IMR-90 (cell line): Measurements from ENCODE around the gene MUC5AC. TPM values are rescaled to one million over a fixed set of nuclear protein-coding genes. Genes with fewer than 3 reads are reported as not detected.

Source experiments
- ATAC-seq: fragments of 200-7000 bp; cut with Tn5 transposase; 2 replicates; pipeline ENCODE4 v1.9.1; 2020; ENCODE audit warnings: low read depth, mild to moderate bottlenecking, moderate library complexity
- BruUV-seq: library from RNA; stranded (reverse); fragments of 400-500 nt; replicated peaks from 2 replicates; lab custom pipeline; 2021; lab: Mats Ljungman, UMichigan
- CTCF ChIA-PET: fragments of 300-600 bp; formaldehyde crosslinking; extraction: SDS; loops from one replicate; lab custom pipeline; 2021; ENCODE audit warnings: antibody characterized with exemption; lab: Yijun Ruan, JAX
- POLR2A ChIA-PET: fragments of 300-600 bp; sonication (Branson Sonifier 250); formaldehyde crosslinking; loops from one replicate; lab custom pipeline; 2022; ENCODE audit warnings: antibody characterized with exemption; ENCODE audit not compliant: unreplicated experiment; lab: Charles Lee
- DNase-seq: peaks from one replicate; pipeline ENCODE4 v3.0.0; 2013
- H2AFZ ChIP-seq: replicated peaks from 2 replicates; pipeline ENCODE3; 2013; ENCODE audit warnings: low read length, mild to moderate bottlenecking; ENCODE audit not compliant: poor library complexity
- H2AK5ac ChIP-seq: 2 replicates; pipeline ENCODE4 v1.6.1; 2013; ENCODE audit warnings: low read depth, low read length, inconsistent platforms
- H2AK9ac ChIP-seq: replicated peaks from 2 replicates; pipeline ENCODE3; 2013; ENCODE audit warnings: mild to moderate bottlenecking, low read depth, low read length, moderate library complexity; ENCODE audit not compliant: poor library complexity
- H2BK120ac ChIP-seq: 2 replicates; pipeline ENCODE4 v1.6.1; 2013; ENCODE audit warnings: low read depth, low read length, inconsistent platforms
- H2BK15ac ChIP-seq: 3 replicates; pipeline ENCODE4 v1.6.1; 2013; ENCODE audit warnings: low read depth, low read length, inconsistent platforms
- H2BK20ac ChIP-seq: 2 replicates; pipeline ENCODE4 v1.6.1; 2013; ENCODE audit warnings: low read depth, mild to moderate bottlenecking, inconsistent platforms, low read length, moderate library complexity
- H2BK5ac ChIP-seq: 2 replicates; pipeline ENCODE4 v1.6.1; 2013; ENCODE audit warnings: mild to moderate bottlenecking, low read depth, low read length, inconsistent platforms; ENCODE audit not compliant: poor library complexity, severe bottlenecking
- H3K14ac ChIP-seq: replicated peaks from 2 replicates; pipeline ENCODE4 v1.6.1; 2013; ENCODE audit warnings: low read depth, low read length, inconsistent platforms
- H3K18ac ChIP-seq: 2 replicates; pipeline ENCODE4 v1.6.1; 2013; ENCODE audit warnings: low read depth, low read length, control low read depth
- H3K23ac ChIP-seq: 2 replicates; pipeline ENCODE4 v1.6.1; 2013; ENCODE audit warnings: low read depth, low read length, inconsistent platforms
- H3K27ac ChIP-seq: 2 replicates; pipeline ENCODE4 v1.5.1; 2013; ENCODE audit warnings: mild to moderate bottlenecking, control low read depth, low read length; ENCODE audit not compliant: insufficient read depth
- H3K27me3 ChIP-seq: 2 replicates; pipeline ENCODE4 v1.6.1; 2013; ENCODE audit warnings: low read length; ENCODE audit not compliant: control insufficient read depth, insufficient read depth
- H3K36me3 ChIP-seq: 2 replicates; pipeline ENCODE4 v1.6.1; 2013; ENCODE audit warnings: low read length, mixed read lengths; ENCODE audit not compliant: control insufficient read depth, insufficient read depth
- H3K4ac ChIP-seq: 2 replicates; pipeline ENCODE4 v1.6.1; 2013; ENCODE audit warnings: low read depth, low read length, inconsistent platforms
- H3K4me1 ChIP-seq: 2 replicates; pipeline ENCODE4 v1.6.1; 2013; ENCODE audit warnings: low read length, mixed read lengths; ENCODE audit not compliant: control insufficient read depth, insufficient read depth
- H3K4me2 ChIP-seq: 2 replicates; pipeline ENCODE4 v1.6.1; 2013; ENCODE audit warnings: low read depth, mild to moderate bottlenecking, control low read depth, low read length, moderate library complexity
- H3K4me3 ChIP-seq: 2 replicates; pipeline ENCODE4 v1.5.1; 2013; ENCODE audit warnings: low read depth, mild to moderate bottlenecking, control low read depth, low read length, moderate library complexity; ENCODE audit not compliant: insufficient read depth
- H3K56ac ChIP-seq: 2 replicates; pipeline ENCODE4 v1.6.1; 2013; ENCODE audit warnings: low read length, inconsistent platforms; ENCODE audit not compliant: insufficient read depth; ENCODE audit errors: extremely low read depth
- H3K79me1 ChIP-seq, 2 experiments: 2 replicates each; pipeline ENCODE4 v1.6.1; 2013; ENCODE audit warnings: low read length in 2 of 2, inconsistent platforms in 1 of 2, low read depth in 1 of 2
- H3K9ac ChIP-seq: 2 replicates; pipeline ENCODE4 v1.6.1; 2013; ENCODE audit warnings: low read depth, low read length, control low read depth
- H3K9me1 ChIP-seq: 2 replicates; pipeline ENCODE4 v1.6.1; 2013; ENCODE audit warnings: low read length, inconsistent platforms; ENCODE audit not compliant: insufficient read depth
- H3K9me3 ChIP-seq: 2 replicates; pipeline ENCODE4 v1.6.1; 2013; ENCODE audit warnings: low read length; ENCODE audit not compliant: control insufficient read depth, insufficient read depth
- H4K20me1 ChIP-seq: 2 replicates; pipeline ENCODE4 v1.6.1; 2013; ENCODE audit warnings: low read length, inconsistent platforms; ENCODE audit not compliant: insufficient read depth
- H4K5ac ChIP-seq: 2 replicates; pipeline ENCODE4 v1.6.1; 2013; ENCODE audit warnings: mild to moderate bottlenecking, low read depth, low read length, control low read depth
- H4K8ac ChIP-seq, 2 experiments: 2 replicates each; pipeline ENCODE4 v1.6.1; 2013; ENCODE audit warnings: low read depth in 2 of 2, low read length in 2 of 2, control low read depth in 1 of 2, inconsistent platforms in 1 of 2
- H4K91ac ChIP-seq: 2 replicates; pipeline ENCODE4 v1.6.1; 2013; ENCODE audit warnings: low read depth, low read length, inconsistent platforms; ENCODE audit not compliant: insufficient read depth
- NFE2L2 ChIP-seq: fragments of 150-350 bp; IDR thresholded peaks from 2 replicates; pipeline ENCODE4 v1.6.1; 2016; ENCODE audit warnings: low read depth, mild to moderate bottlenecking, low read length
- RAD21 ChIP-seq: IDR thresholded peaks from 2 replicates; pipeline ENCODE4 v1.6.1; 2012; ENCODE audit warnings: low read length, improper control_type of control experiment
- WGBS, 2 experiments: methylation state at CpG; one replicate each; pipeline versions ENCODE4 v1.1.5 to v1.1.7; 2013; ENCODE audit warnings: missing lambda C conversion rate in 2 of 2; ENCODE audit not compliant: insufficient read length in 1 of 2; ENCODE audit errors: extremely low coverage in 2 of 2; 5-methylcytosine and 5-hydroxymethylcytosine counted together
- dilution Hi-C: fragments of 300-500 bp; cut with HindIII; formaldehyde crosslinking; loops from one replicate; pipeline ENCODE4 v1.14.3; 2018; ENCODE audit warnings: low sequenced_read_pairs; ENCODE audit not compliant: unreplicated experiment
- in situ Hi-C: fragments of 300-500 bp; cut with MboI; formaldehyde crosslinking; loops from 3 replicates; pipeline ENCODE4 v1.14.3; 2019; ENCODE audit warnings: low sequenced_read_pairs, inconsistent platforms, mixed read lengths
- intact Hi-C: fragments of 100-400 bp; cut with micrococcal nuclease; formaldehyde crosslinking; loops from 2 replicates; pipeline ENCODE4 v1.10.0; 2022
- polyA plus RNA-seq, 3 experiments: library from polyadenylated mRNA; depleted of rRNA; stranded (reverse); fragments of >200 nt; gene quantifications; 2 replicates each; pipeline ENCODE4 v1.2.3, GENCODE V29; 2012; ENCODE audit warnings: low replicate concordance in 1 of 3
- total RNA-seq: library from RNA; depleted of rRNA; stranded (reverse); fragments of >200 nt; gene quantifications from 2 replicates; pipeline ENCODE4 v1.2.3, GENCODE V29; 2012
- TF ChIP-seq, protein P1 (sequence below): conservative IDR thresholded peaks from 2 replicates; pipeline ENCODE4 v1.5.1; 2012; ENCODE audit warnings: mild to moderate bottlenecking, low read depth, low read length, improper control_type of control experiment

Gene MUC5AC
- total and polyA plus RNA-seq, 2 of the 4 experiments (the other 2 are of a cell fraction): 0.02 TPM; not detected in 1

- no peak for TF ChIP-seq RAD21
Observed at GRCh38 chr11:1204381-1205101, 46.8 kb downstream of the MUC5AC start (continued).

DNA sequence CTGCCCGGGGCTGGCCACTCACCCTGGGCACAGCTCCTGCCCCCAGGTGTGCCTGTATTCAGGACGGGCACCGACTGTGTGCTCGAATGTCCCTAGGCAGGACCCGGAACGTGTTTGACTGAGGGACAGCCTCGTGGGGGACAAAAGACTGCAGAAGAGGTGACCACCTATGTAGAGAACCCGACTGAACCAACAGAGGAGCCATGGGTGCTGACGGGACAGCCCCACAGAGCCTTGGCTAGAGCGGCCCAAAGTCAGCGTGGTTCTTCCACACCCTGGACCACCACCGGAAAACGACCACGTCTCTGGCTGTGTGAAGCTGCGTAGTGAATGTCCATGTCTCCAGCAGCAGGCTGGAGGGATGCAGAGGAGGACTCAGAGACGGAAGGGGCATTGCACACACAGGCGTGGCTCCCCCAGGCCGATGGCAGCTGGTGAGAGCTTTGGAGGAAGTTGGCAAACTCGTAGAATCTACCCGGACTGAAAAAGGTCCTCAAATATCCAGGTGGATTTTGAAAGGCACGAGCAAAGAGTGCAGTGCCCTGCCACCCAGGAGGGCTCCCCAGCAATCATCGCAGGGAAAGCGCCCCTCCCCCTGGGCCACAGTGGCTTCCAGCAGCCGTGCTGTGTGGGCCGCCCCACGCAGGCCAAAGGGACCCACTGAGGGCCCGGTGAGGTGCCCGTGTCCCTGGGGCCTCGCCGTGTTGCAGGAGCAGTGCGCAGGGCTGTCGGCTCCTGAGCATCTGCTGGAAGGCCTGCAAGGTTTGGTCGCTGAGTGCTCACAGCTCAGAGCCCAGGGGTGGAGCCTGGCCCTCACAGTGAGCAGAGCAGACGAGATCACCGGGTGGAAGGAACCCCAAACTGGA is 47.6 kb downstream of the MUC5AC start:
- H3K36me3 ChIP-seq: no peaks in the 10 kb centered on the region
- H3K23ac ChIP-seq: no peak overlapping the region
- H3K9ac ChIP-seq: no peak overlapping the region
- no peak for ATAC-seq
- no peak overlapping the region for H3K56ac ChIP-seq
- no peaks in the 10 kb centered on the region for H3K9me1 ChIP-seq
- H3K4me2 ChIP-seq: no peak overlapping the region
- WGBS, 2 experiments: 60% methylated on average over 19 of the region's 35 CpGs; no CpG with 5 or more reads in 1 of the 2 experiments
- no peak overlapping the region for H3K4ac ChIP-seq
- H2AK9ac ChIP-seq: no peak overlapping the region
- no TSS peak for BruUV-seq
- POLR2A ChIA-PET: no interaction called here
- H2BK120ac ChIP-seq: no peak overlapping the region
- no peaks in the 10 kb centered on the region for H3K4me1 ChIP-seq
- H3K18ac ChIP-seq: no peak overlapping the region
- peaks cover 16% of the 10 kb centered on the region; the same call in 1 of the 2 replicates for H3K27me3 ChIP-seq
- H3K14ac ChIP-seq: no peak overlapping the region
- CTCF ChIA-PET: no interaction called here
- TF ChIP-seq, protein P1, sequence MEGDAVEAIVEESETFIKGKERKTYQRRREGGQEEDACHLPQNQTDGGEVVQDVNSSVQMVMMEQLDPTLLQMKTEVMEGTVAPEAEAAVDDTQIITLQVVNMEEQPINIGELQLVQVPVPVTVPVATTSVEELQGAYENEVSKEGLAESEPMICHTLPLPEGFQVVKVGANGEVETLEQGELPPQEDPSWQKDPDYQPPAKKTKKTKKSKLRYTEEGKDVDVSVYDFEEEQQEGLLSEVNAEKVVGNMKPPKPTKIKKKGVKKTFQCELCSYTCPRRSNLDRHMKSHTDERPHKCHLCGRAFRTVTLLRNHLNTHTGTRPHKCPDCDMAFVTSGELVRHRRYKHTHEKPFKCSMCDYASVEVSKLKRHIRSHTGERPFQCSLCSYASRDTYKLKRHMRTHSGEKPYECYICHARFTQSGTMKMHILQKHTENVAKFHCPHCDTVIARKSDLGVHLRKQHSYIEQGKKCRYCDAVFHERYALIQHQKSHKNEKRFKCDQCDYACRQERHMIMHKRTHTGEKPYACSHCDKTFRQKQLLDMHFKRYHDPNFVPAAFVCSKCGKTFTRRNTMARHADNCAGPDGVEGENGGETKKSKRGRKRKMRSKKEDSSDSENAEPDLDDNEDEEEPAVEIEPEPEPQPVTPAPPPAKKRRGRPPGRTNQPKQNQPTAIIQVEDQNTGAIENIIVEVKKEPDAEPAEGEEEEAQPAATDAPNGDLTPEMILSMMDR: no peak
- TF ChIP-seq NFE2L2: no peak
- dilution Hi-C loops (no loop called here), intact Hi-C loops (no loop called here), in situ Hi-C loops (loop anchor here (25.0 kb wide), 1 partner anchor 307 kb away; no protein-coding TSS in a partner anchor)
- H3K79me1 ChIP-seq: no peaks in the 10 kb centered on the region
- DNase-seq: no peak
- H3K4me3 ChIP-seq: no peak overlapping the region
- no peak overlapping the region for H4K5ac ChIP-seq
- no peak overlapping the region for H2BK15ac ChIP-seq
- peaks cover 4% of the 10 kb centered on the region; the same call in 1 of the 2 replicates for H3K9me3 ChIP-seq
- no peak overlapping the region for H2BK20ac ChIP-seq
- H2BK5ac ChIP-seq: no peak overlapping the region
- H4K8ac ChIP-seq: no peak overlapping the region
- no peak overlapping the region for H3K27ac ChIP-seq
- no peaks in the 10 kb centered on the region; the same call in 1 of the 2 replicates for H4K20me1 ChIP-seq
- H2AFZ ChIP-seq: no peak overlapping the region
- H2AK5ac ChIP-seq: no peak overlapping the region
- H4K91ac ChIP-seq: no peak overlapping the region
